ENCODE results near the gene POT1. TPM values are rescaled to one million over a fixed set of nuclear protein-coding genes. Genes with fewer than 3 reads are reported as not detected.

The POT1 gene
- total and polyA plus RNA-seq, 2 of the 13 experiments (the other 11 are each of a cell fraction or from before 2014, with no cell fraction given), result 21.7 to 23.4 TPM

DNA sequence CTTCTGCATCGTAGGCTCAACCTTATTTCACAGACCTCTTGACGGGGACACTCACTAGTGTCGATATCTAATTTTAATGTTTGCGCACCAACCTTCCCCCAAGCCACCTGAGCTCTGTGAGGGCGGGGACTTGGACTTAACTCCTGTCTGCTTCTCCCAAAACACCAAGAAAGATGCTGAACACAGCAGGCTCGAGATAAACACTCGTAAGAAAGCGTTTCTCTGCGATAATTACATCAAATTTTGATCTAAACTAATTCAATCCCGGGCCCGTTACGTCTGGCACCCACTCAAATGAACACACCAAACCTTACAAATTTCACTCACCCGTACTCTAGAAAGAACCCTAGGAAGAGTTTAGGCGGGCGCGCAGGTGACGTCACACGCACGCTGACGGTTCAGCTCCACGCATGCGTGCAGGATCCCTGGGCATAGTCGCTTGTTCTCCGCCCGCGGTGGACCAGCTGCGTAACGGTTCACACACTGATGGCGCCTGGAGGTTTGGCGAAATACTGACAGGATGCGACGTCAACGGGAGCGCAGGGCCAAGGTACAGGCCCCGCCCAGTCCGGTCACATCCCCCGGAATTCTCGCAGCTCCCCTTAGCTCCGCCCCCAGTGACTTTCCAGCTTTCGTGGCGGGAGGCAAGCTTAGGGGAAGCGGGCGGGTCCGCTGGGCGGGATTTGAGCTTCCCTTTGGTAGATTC lies at the start of gene POT1 (continued):
- no peak for TF ChIP-seq ZNF546 (CRISPR knock-in tag; conservative IDR thresholded peaks at IDR 0.05)
- TF ChIP-seq KAT7 (CRISPR knock-in tag; IDR thresholded peaks at IDR 0.05; ENCODE audit: borderline replicate concordance), result no peak
- TF ChIP-seq SP2 (CRISPR knock-in tag; IDR thresholded peaks at IDR 0.05), result no peak
- no peak for TF ChIP-seq NFE2 (CRISPR knock-in tag; IDR thresholded peaks at IDR 0.05)
- TF ChIP-seq PTBP1 (IDR thresholded peaks at IDR 0.05; ENCODE audit: low read depth, low read length, poor library complexity, severe bottlenecking), result no peak
- 0 out of 2 replicates have a peak, but pooled peaks have one; percentile 52 for TF ChIP-seq ZFP36L2 (CRISPR knock-in tag; IDR thresholded peaks at IDR 0.05)
- TF ChIP-seq, protein P1, sequence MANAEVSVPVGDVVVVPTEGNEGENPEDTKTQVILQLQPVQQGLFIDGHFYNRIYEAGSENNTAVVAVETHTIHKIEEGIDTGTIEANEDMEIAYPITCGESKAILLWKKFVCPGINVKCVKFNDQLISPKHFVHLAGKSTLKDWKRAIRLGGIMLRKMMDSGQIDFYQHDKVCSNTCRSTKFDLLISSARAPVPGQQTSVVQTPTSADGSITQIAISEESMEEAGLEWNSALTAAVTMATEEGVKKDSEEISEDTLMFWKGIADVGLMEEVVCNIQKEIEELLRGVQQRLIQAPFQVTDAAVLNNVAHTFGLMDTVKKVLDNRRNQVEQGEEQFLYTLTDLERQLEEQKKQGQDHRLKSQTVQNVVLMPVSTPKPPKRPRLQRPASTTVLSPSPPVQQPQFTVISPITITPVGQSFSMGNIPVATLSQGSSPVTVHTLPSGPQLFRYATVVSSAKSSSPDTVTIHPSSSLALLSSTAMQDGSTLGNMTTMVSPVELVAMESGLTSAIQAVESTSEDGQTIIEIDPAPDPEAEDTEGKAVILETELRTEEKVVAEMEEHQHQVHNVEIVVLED (CRISPR knock-in tag; IDR thresholded peaks at IDR 0.05; ENCODE audit: borderline replicate concordance), result peak; percentile 98
- peak; percentile 75; the same call in 1 of the 2 replicates for TF ChIP-seq TBX2 (CRISPR knock-in tag; IDR thresholded peaks at IDR 0.05; ENCODE audit: borderline replicate concordance)
- no peak for TF ChIP-seq ZEB1 (IDR thresholded peaks at IDR 0.05; ENCODE audit: insufficient replicate concordance, low read depth)
- no peak for TF ChIP-seq ZNF121 (CRISPR knock-in tag; IDR thresholded peaks at IDR 0.05)
- TF ChIP-seq ZNF800 (CRISPR knock-in tag; IDR thresholded peaks at IDR 0.05), result no peak
- no peak for TF ChIP-seq HOXA7 (CRISPR knock-in tag; IDR thresholded peaks at IDR 0.05)
- no peak for TF ChIP-seq MAF1 (CRISPR knock-in tag; IDR thresholded peaks at IDR 0.05; ENCODE audit: borderline replicate concordance)
- TF ChIP-seq MEF2D (CRISPR knock-in tag; IDR thresholded peaks at IDR 0.05), result peak; percentile 71; the same call in 1 of the 2 replicates
- TF ChIP-seq NCOA1 (CRISPR knock-in tag; IDR thresholded peaks at IDR 0.05), result no peak
- peak; percentile 60; the same call in 1 of the 2 replicates for TF ChIP-seq MTA1 (CRISPR knock-in tag; IDR thresholded peaks at IDR 0.05; ENCODE audit: borderline replicate concordance)
- no peak for TF ChIP-seq ZBTB42 (CRISPR knock-in tag; IDR thresholded peaks at IDR 0.05)
- peak; percentile 68 for TF ChIP-seq ZNF18 (CRISPR knock-in tag; IDR thresholded peaks at IDR 0.05; ENCODE audit: insufficient replicate concordance)
- TF ChIP-seq, protein P2, sequence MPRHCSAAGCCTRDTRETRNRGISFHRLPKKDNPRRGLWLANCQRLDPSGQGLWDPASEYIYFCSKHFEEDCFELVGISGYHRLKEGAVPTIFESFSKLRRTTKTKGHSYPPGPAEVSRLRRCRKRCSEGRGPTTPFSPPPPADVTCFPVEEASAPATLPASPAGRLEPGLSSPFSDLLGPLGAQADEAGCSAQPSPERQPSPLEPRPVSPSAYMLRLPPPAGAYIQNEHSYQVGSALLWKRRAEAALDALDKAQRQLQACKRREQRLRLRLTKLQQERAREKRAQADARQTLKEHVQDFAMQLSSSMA (CRISPR knock-in tag; IDR thresholded peaks at IDR 0.05), result no peak
- no peak for TF ChIP-seq PCBP1 (IDR thresholded peaks at IDR 0.05; ENCODE audit: borderline replicate concordance, low read depth, low read length)
- no peak for TF ChIP-seq TCF7 (IDR thresholded peaks at IDR 0.05; ENCODE audit: low read depth)
- peak; percentile 70; the same call in 1 of the 2 replicates for TF ChIP-seq CBFB (CRISPR knock-in tag; IDR thresholded peaks at IDR 0.05)
- TF ChIP-seq GFI1 (CRISPR knock-in tag; IDR thresholded peaks at IDR 0.05; ENCODE audit: borderline replicate concordance), result no peak
- no peak for TF ChIP-seq TBP (CRISPR knock-in tag; IDR thresholded peaks at IDR 0.05)

All from HepG2 (cell line).